PFSK-1 (cell line): ENCODE data around the gene THEM5.

Experiments
- FOXP2 ChIP-seq: optimal IDR thresholded peaks from 2 replicates; pipeline ENCODE3; 2011; ENCODE audit warnings: borderline replicate concordance, control low read depth, inconsistent platforms; ENCODE audit not compliant: insufficient read depth; ENCODE audit errors: extremely low read length, extremely low read depth
- POLR2AphosphoS5 ChIP-seq: IDR thresholded peaks from 2 replicates; pipeline ENCODE4 v1.6.1; 2012; ENCODE audit warnings: low read depth, mild to moderate bottlenecking, control low read depth, low read length, moderate library complexity
- SIN3A ChIP-seq: IDR thresholded peaks from 2 replicates; pipeline ENCODE4 v1.6.1; 2012; ENCODE audit warnings: mild to moderate bottlenecking, low read length, moderate library complexity, borderline replicate concordance; ENCODE audit not compliant: insufficient read depth
- TAF1 ChIP-seq: IDR thresholded peaks from 2 replicates; pipeline ENCODE4 v1.6.1; 2012; ENCODE audit warnings: low read length, control low read depth, borderline replicate concordance; ENCODE audit not compliant: insufficient read depth
- TF ChIP-seq, protein P1 (sequence below), 2 experiments: IDR thresholded peaks; 2 replicates each; pipeline versions ENCODE4 v1.6.1 to v1.8.0; 2011 to 2012; ENCODE audit warnings: low read depth in 2 of 2, low read length in 2 of 2, control low read depth in 1 of 2, inconsistent platforms in 1 of 2, mild to moderate bottlenecking in 1 of 2, moderate library complexity in 1 of 2; ENCODE audit not compliant: insufficient read depth in 1 of 2

DNA sequence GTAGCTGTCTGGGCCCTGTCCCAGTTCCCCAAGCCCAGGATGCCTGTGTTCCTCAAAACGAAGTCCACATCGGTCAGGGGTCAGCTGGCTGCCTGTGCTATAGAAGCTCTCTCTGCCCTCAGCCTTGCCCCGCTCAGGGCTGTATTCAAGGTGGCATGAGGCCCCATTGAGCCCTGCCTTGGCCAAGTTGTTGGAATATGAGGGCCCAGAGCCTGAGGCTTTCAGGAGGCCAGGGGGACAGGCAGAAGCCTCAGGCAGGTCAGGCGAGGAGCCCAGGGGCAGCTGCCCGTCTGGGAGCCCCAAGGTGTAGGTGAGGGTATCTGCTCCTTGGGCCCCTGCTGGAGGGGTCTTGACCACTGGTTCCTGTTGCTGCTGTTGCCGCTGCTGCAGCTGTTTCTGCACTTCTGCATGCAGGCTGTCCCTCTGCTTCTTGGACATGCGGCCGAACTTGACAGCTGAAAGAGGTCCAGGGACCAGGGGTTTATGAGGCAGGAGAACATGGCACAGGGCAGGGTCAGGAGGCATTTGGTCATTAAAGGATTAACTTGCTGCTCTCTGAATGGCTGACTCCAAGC, 38.5 kb downstream of the THEM5 start:
- TF ChIP-seq TAF1 (no peak), SIN3A (no peak), POLR2AphosphoS5 (no peak), FOXP2 (no peak)
- TF ChIP-seq, protein P1, sequence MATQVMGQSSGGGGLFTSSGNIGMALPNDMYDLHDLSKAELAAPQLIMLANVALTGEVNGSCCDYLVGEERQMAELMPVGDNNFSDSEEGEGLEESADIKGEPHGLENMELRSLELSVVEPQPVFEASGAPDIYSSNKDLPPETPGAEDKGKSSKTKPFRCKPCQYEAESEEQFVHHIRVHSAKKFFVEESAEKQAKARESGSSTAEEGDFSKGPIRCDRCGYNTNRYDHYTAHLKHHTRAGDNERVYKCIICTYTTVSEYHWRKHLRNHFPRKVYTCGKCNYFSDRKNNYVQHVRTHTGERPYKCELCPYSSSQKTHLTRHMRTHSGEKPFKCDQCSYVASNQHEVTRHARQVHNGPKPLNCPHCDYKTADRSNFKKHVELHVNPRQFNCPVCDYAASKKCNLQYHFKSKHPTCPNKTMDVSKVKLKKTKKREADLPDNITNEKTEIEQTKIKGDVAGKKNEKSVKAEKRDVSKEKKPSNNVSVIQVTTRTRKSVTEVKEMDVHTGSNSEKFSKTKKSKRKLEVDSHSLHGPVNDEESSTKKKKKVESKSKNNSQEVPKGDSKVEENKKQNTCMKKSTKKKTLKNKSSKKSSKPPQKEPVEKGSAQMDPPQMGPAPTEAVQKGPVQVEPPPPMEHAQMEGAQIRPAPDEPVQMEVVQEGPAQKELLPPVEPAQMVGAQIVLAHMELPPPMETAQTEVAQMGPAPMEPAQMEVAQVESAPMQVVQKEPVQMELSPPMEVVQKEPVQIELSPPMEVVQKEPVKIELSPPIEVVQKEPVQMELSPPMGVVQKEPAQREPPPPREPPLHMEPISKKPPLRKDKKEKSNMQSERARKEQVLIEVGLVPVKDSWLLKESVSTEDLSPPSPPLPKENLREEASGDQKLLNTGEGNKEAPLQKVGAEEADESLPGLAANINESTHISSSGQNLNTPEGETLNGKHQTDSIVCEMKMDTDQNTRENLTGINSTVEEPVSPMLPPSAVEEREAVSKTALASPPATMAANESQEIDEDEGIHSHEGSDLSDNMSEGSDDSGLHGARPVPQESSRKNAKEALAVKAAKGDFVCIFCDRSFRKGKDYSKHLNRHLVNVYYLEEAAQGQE (IDR thresholded peaks at IDR 0.05; ENCODE audit: insufficient read depth in 1 of 2, low read depth in 2 of 2, low read length in 2 of 2): no peak
